ENCODE data around the gene PRPF4.

The PRPF4 gene

DNA sequence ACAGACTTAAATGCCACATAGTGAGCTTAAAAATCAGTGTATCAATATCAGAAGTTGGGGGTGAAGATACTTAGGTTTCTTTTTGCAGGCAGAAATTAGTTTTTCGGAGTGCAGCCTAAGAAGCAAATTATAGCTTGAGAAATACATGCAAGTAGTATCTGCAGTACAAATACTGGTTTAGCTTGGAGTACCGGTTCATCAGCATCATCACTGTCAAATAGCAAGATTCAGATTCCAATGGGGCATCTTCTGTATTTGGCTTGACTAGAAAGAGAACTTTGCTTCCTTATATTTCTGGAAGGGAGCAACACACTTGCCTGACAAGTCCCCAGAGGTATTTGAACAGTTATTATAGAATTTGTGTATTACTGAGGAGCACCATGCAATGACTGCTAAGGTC, 34.3 kb upstream of the PRPF4 start:
- no peak overlapping the region for H2BK12ac ChIP-seq (ENCODE audit: low read length)
- no peak overlapping the region for H3K18ac ChIP-seq (ENCODE audit: low read length)
- DNase-seq (ENCODE audit: low spot score): no peak
- no peak overlapping the region for H3K23ac ChIP-seq (ENCODE audit: low read depth, low read length, poor library complexity)
- no peaks in the 10 kb centered on the region for H3K9me3 ChIP-seq (replicated peaks in 1 of 2; ENCODE audit: control insufficient read depth in 2 of 2, insufficient read depth in 1 of 2, low read depth in 1 of 2, low read length in 2 of 2)
- H3K4ac ChIP-seq (ENCODE audit: low read length): no peak overlapping the region
- no peak overlapping the region for H3K14ac ChIP-seq (ENCODE audit: low read length)
- H3K9ac ChIP-seq (ENCODE audit: low read depth, low read length, poor library complexity): no peak overlapping the region
- H3K4me3 ChIP-seq (ENCODE audit: low read length in 2 of 2): no peak overlapping the region
- H2BK120ac ChIP-seq (ENCODE audit: low read depth, low read length): no peak overlapping the region
- H3K36me3 ChIP-seq (replicated peaks in 1 of 2; ENCODE audit: control insufficient read depth in 2 of 2, insufficient read depth in 2 of 2, low read length in 2 of 2): no peaks in the 10 kb centered on the region
- no peaks in the 10 kb centered on the region for H3K79me1 ChIP-seq (ENCODE audit: low read depth, low read length)
- H3K27ac ChIP-seq (replicated peaks; ENCODE audit: low read length): no peak overlapping the region
- no CpG with 5 or more reads among the region's 2 CpGs for WGBS, 2 donors (ENCODE audit: extremely low coverage in 2 of 2, insufficient read length in 2 of 2, insufficient replicate concordance in 1 of 2)
- H2AK5ac ChIP-seq (ENCODE audit: low read depth, low read length): no peak overlapping the region
- H4K8ac ChIP-seq (ENCODE audit: low read depth, low read length): no peak overlapping the region
- H3K4me1 ChIP-seq (ENCODE audit: control insufficient read depth in 2 of 2, insufficient read depth in 1 of 2, low read depth in 1 of 2, low read length in 2 of 2): no peaks in the 10 kb centered on the region
- no peak overlapping the region for H2BK5ac ChIP-seq (ENCODE audit: low read length)
- no peak overlapping the region for H4K91ac ChIP-seq (ENCODE audit: low read depth, low read length, poor library complexity)
- no peak overlapping the region for H3K4me2 ChIP-seq (ENCODE audit: insufficient read depth, low read length, poor library complexity, severe bottlenecking)
- no peak overlapping the region for H2AFZ ChIP-seq (ENCODE audit: low read length)
- H3K27me3 ChIP-seq (ENCODE audit: control insufficient read depth in 3 of 3, insufficient read depth in 3 of 3, low read depth in 1 of 3, low read length in 3 of 3): no peaks in the 10 kb centered on the region
- no peak overlapping the region for H2BK15ac ChIP-seq (ENCODE audit: low read length)

GRCh38 chr9:113244556-113244955, 30.9 kb upstream of the PRPF4 start:
- H2BK120ac ChIP-seq (ENCODE audit: low read depth, low read length): no peak overlapping the region
- no peak overlapping the region for H2BK5ac ChIP-seq (ENCODE audit: low read length)
- H4K91ac ChIP-seq (ENCODE audit: low read depth, low read length, poor library complexity): no peak overlapping the region
- no peaks in the 10 kb centered on the region for H3K36me3 ChIP-seq (replicated peaks in 1 of 2; ENCODE audit: control insufficient read depth in 2 of 2, insufficient read depth in 2 of 2, low read length in 2 of 2)
- H3K27me3 ChIP-seq (ENCODE audit: control insufficient read depth in 3 of 3, insufficient read depth in 3 of 3, low read depth in 1 of 3, low read length in 3 of 3): no peaks in the 10 kb centered on the region
- H3K4me1 ChIP-seq (ENCODE audit: control insufficient read depth in 2 of 2, insufficient read depth in 1 of 2, low read depth in 1 of 2, low read length in 2 of 2): no peaks in the 10 kb centered on the region
- no peak overlapping the region for H3K4me2 ChIP-seq (ENCODE audit: insufficient read depth, low read length, poor library complexity, severe bottlenecking)
- no peak overlapping the region for H2BK15ac ChIP-seq (ENCODE audit: low read length)
- 100% methylated on average over 1 of the region's 2 CpGs; no CpG with 5 or more reads in 1 of the 2 donors for WGBS, 2 donors (ENCODE audit: extremely low coverage in 2 of 2, insufficient read length in 2 of 2, insufficient replicate concordance in 1 of 2)
- no peak overlapping the region for H4K8ac ChIP-seq (ENCODE audit: low read depth, low read length)
- no peak overlapping the region for H3K14ac ChIP-seq (ENCODE audit: low read length)
- no peak overlapping the region for H2AK5ac ChIP-seq (ENCODE audit: low read depth, low read length)
- no peak overlapping the region for H3K23ac ChIP-seq (ENCODE audit: low read depth, low read length, poor library complexity)
- no peak overlapping the region for H3K9ac ChIP-seq (ENCODE audit: low read depth, low read length, poor library complexity)
- H2AFZ ChIP-seq (ENCODE audit: low read length): no peak overlapping the region
- no peak overlapping the region for H2BK12ac ChIP-seq (ENCODE audit: low read length)
- DNase-seq (ENCODE audit: low spot score): no peak
- H3K18ac ChIP-seq (ENCODE audit: low read length): no peak overlapping the region
- no peak overlapping the region for H3K27ac ChIP-seq (replicated peaks; ENCODE audit: low read length)
- H3K4ac ChIP-seq (ENCODE audit: low read length): no peak overlapping the region
- peaks cover 0 to 2% of the 10 kb centered on the region in 2 donors for H3K9me3 ChIP-seq (replicated peaks in 1 of 2; ENCODE audit: control insufficient read depth in 2 of 2, insufficient read depth in 1 of 2, low read depth in 1 of 2, low read length in 2 of 2)
- no peak overlapping the region for H3K4me3 ChIP-seq (ENCODE audit: low read length in 2 of 2)
- no peaks in the 10 kb centered on the region for H3K79me1 ChIP-seq (ENCODE audit: low read depth, low read length)

DNA sequence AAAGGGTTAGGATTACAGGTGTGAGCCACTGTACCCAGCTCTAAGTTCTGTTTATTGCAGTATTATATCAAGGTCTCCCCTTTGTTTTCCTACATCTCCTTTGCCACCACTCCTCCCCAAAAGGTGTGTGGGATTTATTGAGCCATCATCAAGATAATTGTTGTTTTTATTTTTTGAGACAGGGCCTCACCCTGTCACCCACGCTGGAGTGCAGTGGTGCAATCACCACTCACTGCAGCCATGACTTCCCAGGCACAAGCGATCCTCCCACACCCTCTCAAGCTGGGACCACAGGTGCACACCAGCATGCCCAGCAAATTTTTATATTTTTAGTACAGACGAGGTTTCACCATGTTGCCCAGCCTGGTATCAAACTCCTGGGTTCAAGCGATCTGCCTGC, 29.6 kb upstream of the PRPF4 start:
- Histone ChIP-seq H3K4me1 (ENCODE audit: control insufficient read depth in 2 of 2, insufficient read depth in 1 of 2, low read depth in 1 of 2, low read length in 2 of 2) (no peaks in the 10 kb centered on the region), H3K9ac (ENCODE audit: low read depth, low read length, poor library complexity) (no peak overlapping the region), H3K4me3 (ENCODE audit: low read length in 2 of 2) (no peak overlapping the region), H3K79me1 (ENCODE audit: low read depth, low read length) (no peaks in the 10 kb centered on the region), H2BK12ac (ENCODE audit: low read length) (no peak overlapping the region), H3K4ac (ENCODE audit: low read length) (no peak overlapping the region), H2BK15ac (ENCODE audit: low read length) (no peak overlapping the region), H2BK5ac (ENCODE audit: low read length) (no peak overlapping the region), H3K4me2 (ENCODE audit: insufficient read depth, low read length, poor library complexity, severe bottlenecking) (no peak overlapping the region), H3K9me3 (replicated peaks in 1 of 2; ENCODE audit: control insufficient read depth in 2 of 2, insufficient read depth in 1 of 2, low read depth in 1 of 2, low read length in 2 of 2) (peaks cover 2% of the 10 kb centered on the region in 2 donors), H3K23ac (ENCODE audit: low read depth, low read length, poor library complexity) (no peak overlapping the region), H3K18ac (ENCODE audit: low read length) (no peak overlapping the region), H2AK5ac (ENCODE audit: low read depth, low read length) (no peak overlapping the region), H2BK120ac (ENCODE audit: low read depth, low read length) (no peak overlapping the region), H4K91ac (ENCODE audit: low read depth, low read length, poor library complexity) (no peak overlapping the region), H3K27ac (replicated peaks; ENCODE audit: low read length) (no peak overlapping the region), H3K27me3 (ENCODE audit: control insufficient read depth in 3 of 3, insufficient read depth in 3 of 3, low read depth in 1 of 3, low read length in 3 of 3) (no peaks in the 10 kb centered on the region), H3K36me3 (replicated peaks in 1 of 2; ENCODE audit: control insufficient read depth in 2 of 2, insufficient read depth in 2 of 2, low read length in 2 of 2) (no peaks in the 10 kb centered on the region), H4K8ac (ENCODE audit: low read depth, low read length) (no peak overlapping the region), H2AFZ (ENCODE audit: low read length) (no peak overlapping the region), H3K14ac (ENCODE audit: low read length) (no peak overlapping the region)
- DNase-seq (ENCODE audit: low spot score): no peak
- no CpG with 5 or more reads among the region's 4 CpGs for WGBS, 2 donors (ENCODE audit: extremely low coverage in 2 of 2, insufficient read length in 2 of 2, insufficient replicate concordance in 1 of 2)

DNA sequence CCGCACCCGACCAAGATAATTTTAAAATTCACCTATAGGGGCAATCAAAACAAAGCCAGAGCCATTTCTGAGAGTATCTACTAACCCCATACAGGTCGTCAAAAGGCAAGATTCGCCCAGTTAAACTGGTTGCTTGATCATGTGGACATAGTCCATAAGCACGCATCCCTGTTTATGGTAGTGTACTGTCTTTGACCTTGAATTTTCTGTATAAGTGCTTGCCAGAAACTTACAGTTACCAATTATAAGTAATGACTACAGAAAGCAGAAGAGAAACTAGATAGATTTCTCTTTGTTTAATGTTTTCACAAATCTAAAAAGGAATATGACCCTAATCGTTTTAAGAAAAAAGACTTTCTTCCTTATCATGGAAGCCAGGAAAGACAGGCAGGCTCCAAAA, 28.5 kb upstream of the PRPF4 start:
- no peaks in the 10 kb centered on the region for H3K36me3 ChIP-seq (replicated peaks in 1 of 2; ENCODE audit: control insufficient read depth in 2 of 2, insufficient read depth in 2 of 2, low read length in 2 of 2)
- H3K27ac ChIP-seq (replicated peaks; ENCODE audit: low read length): no peak overlapping the region
- H3K4me2 ChIP-seq (ENCODE audit: insufficient read depth, low read length, poor library complexity, severe bottlenecking): no peak overlapping the region
- WGBS, 2 donors (ENCODE audit: extremely low coverage in 2 of 2, insufficient read length in 2 of 2, insufficient replicate concordance in 1 of 2): no CpG with 5 or more reads among the region's 6 CpGs
- H2BK15ac ChIP-seq (ENCODE audit: low read length): no peak overlapping the region
- no peak overlapping the region for H3K14ac ChIP-seq (ENCODE audit: low read length)
- no peaks in the 10 kb centered on the region for H3K27me3 ChIP-seq (ENCODE audit: control insufficient read depth in 3 of 3, insufficient read depth in 3 of 3, low read depth in 1 of 3, low read length in 3 of 3)
- no peaks in the 10 kb centered on the region for H3K4me1 ChIP-seq (ENCODE audit: control insufficient read depth in 2 of 2, insufficient read depth in 1 of 2, low read depth in 1 of 2, low read length in 2 of 2)
- peaks cover 2% of the 10 kb centered on the region in 2 donors for H3K9me3 ChIP-seq (replicated peaks in 1 of 2; ENCODE audit: control insufficient read depth in 2 of 2, insufficient read depth in 1 of 2, low read depth in 1 of 2, low read length in 2 of 2)
- no peak overlapping the region for H3K4me3 ChIP-seq (ENCODE audit: low read length in 2 of 2)
- H2BK5ac ChIP-seq (ENCODE audit: low read length): no peak overlapping the region
- H3K23ac ChIP-seq (ENCODE audit: low read depth, low read length, poor library complexity): no peak overlapping the region
- H2BK12ac ChIP-seq (ENCODE audit: low read length): no peak overlapping the region
- no peak for DNase-seq (ENCODE audit: low spot score)
- H4K8ac ChIP-seq (ENCODE audit: low read depth, low read length): no peak overlapping the region
- H2AFZ ChIP-seq (ENCODE audit: low read length): no peak overlapping the region
- no peaks in the 10 kb centered on the region for H3K79me1 ChIP-seq (ENCODE audit: low read depth, low read length)
- no peak overlapping the region for H4K91ac ChIP-seq (ENCODE audit: low read depth, low read length, poor library complexity)
- no peak overlapping the region for H2AK5ac ChIP-seq (ENCODE audit: low read depth, low read length)
- no peak overlapping the region for H3K4ac ChIP-seq (ENCODE audit: low read length)
- H2BK120ac ChIP-seq (ENCODE audit: low read depth, low read length): no peak overlapping the region
- H3K9ac ChIP-seq (ENCODE audit: low read depth, low read length, poor library complexity): no peak overlapping the region
- no peak overlapping the region for H3K18ac ChIP-seq (ENCODE audit: low read length)
